HUES48 (cell line): ENCODE results near the gene EIF4E1B.
"Not testable (repeated sequence)": the region's sequence is repeated elsewhere in the genome, so short reads cannot be mapped to it uniquely, and the experiment has no call there.

ENCODE experiments used
- H3K27ac ChIP-seq: one replicate; pipeline ENCODE4 v1.7.0; 2013; ENCODE audit warnings: low read depth, low read length, inconsistent platforms
- H3K27me3 ChIP-seq: 2 replicates; pipeline ENCODE4 v1.6.1; 2013; ENCODE audit warnings: mild to moderate bottlenecking, low read length; ENCODE audit not compliant: control insufficient read depth, insufficient read depth
- H3K36me3 ChIP-seq: 2 replicates; pipeline ENCODE4 v1.6.1; 2013; ENCODE audit warnings: low read length; ENCODE audit not compliant: control insufficient read depth, insufficient read depth
- H3K4me1 ChIP-seq: 2 replicates; pipeline ENCODE4 v1.6.1; 2013; ENCODE audit warnings: mild to moderate bottlenecking, low read length; ENCODE audit not compliant: control insufficient read depth, insufficient read depth
- H3K4me3 ChIP-seq: 2 replicates; pipeline ENCODE4 v1.5.1; 2013; ENCODE audit warnings: mild to moderate bottlenecking, low read depth, low read length
- H3K9ac ChIP-seq: 2 replicates; pipeline ENCODE4 v1.6.1; 2013; ENCODE audit warnings: mild to moderate bottlenecking, low read depth, low read length, moderate library complexity
- H3K9me3 ChIP-seq: 2 replicates; pipeline ENCODE4 v1.6.1; 2013; ENCODE audit warnings: low read length; ENCODE audit not compliant: control insufficient read depth, insufficient read depth

The EIF4E1B gene

GRCh38 chr5:176629853-176630680, at the start of gene EIF4E1B, which contains the start of gene SNCB:
EIF4E1B (plus strand) TSS chr5:176630675; CDS start chr5:176642788, 12,113 bp downstream.
SNCB (minus strand) TSS chr5:176630534; CDS start chr5:176629654, 880 bp downstream.
- Histone ChIP-seq H3K4me3 (peak within 1 kb of the TSS; percentile 81), H3K9me3 (no peaks in the 10 kb centered on the region), H3K27ac (no peak within 1 kb of the TSS), H3K4me1 (peaks cover 18% of the 10 kb centered on the region; the same call in 1 of the 2 replicates), H3K9ac (no peak within 1 kb of the TSS), H3K27me3 (peaks cover 54% of the 10 kb centered on the region), H3K36me3 (no peaks in the 10 kb centered on the region)

- no peak overlapping the region for H3K9ac ChIP-seq
- H3K27me3 ChIP-seq = no peaks in the 10 kb centered on the region
- H3K4me1 ChIP-seq = no peaks in the 10 kb centered on the region
- H3K9me3 ChIP-seq = no peaks in the 10 kb centered on the region
- H3K4me3 ChIP-seq = no peak overlapping the region
- H3K27ac ChIP-seq = no peak overlapping the region
- no peaks in the 10 kb centered on the region for H3K36me3 ChIP-seq
Observed at GRCh38 chr5:176581361-176581760, 49.1 kb upstream of the EIF4E1B start.

GRCh38 chr5:176583076-176583475, 47.4 kb upstream of the EIF4E1B start:
- H3K36me3 ChIP-seq = no peaks in the 10 kb centered on the region
- no peaks in the 10 kb centered on the region for H3K4me1 ChIP-seq
- no peak overlapping the region for H3K27ac ChIP-seq
- H3K9me3 ChIP-seq = no peaks in the 10 kb centered on the region
- no peak overlapping the region for H3K9ac ChIP-seq
- no peaks in the 10 kb centered on the region for H3K27me3 ChIP-seq
- H3K4me3 ChIP-seq = no peak overlapping the region

GRCh38 chr5:176587398-176587797, 43.1 kb upstream of the EIF4E1B start:
- H3K4me3 ChIP-seq = no peak overlapping the region
- H3K27ac ChIP-seq = no peak overlapping the region
- 0 out of 2 replicates have a peak, but pooled peaks cover 3% of the 10 kb centered on the region for H3K9me3 ChIP-seq
- no peaks in the 10 kb centered on the region for H3K36me3 ChIP-seq
- H3K27me3 ChIP-seq = no peaks in the 10 kb centered on the region
- H3K4me1 ChIP-seq = no peaks in the 10 kb centered on the region
- H3K9ac ChIP-seq = no peak overlapping the region

- Histone ChIP-seq H3K27me3 (no peaks in the 10 kb centered on the region), H3K36me3 (no peaks in the 10 kb centered on the region), H3K9me3 (0 out of 2 replicates have a peak, but pooled peaks cover 4% of the 10 kb centered on the region), H3K4me1 (no peaks in the 10 kb centered on the region), H3K27ac (no peak overlapping the region), H3K4me3 (no peak overlapping the region), H3K9ac (no peak overlapping the region)
Observed at GRCh38 chr5:176588297-176588696, 42.2 kb upstream of the EIF4E1B start.

- no peak overlapping the region for H3K9ac ChIP-seq
- no peak overlapping the region for H3K27ac ChIP-seq
- no peaks in the 10 kb centered on the region for H3K36me3 ChIP-seq
- no peak overlapping the region for H3K4me3 ChIP-seq
- no peaks in the 10 kb centered on the region for H3K4me1 ChIP-seq
- H3K27me3 ChIP-seq = no peaks in the 10 kb centered on the region
- H3K9me3 ChIP-seq = 0 out of 2 replicates have a peak, but pooled peaks cover 4% of the 10 kb centered on the region
Observed at GRCh38 chr5:176589039-176589769, 41.3 kb upstream of the EIF4E1B start.

- no peaks in the 10 kb centered on the region for H3K4me1 ChIP-seq
- H3K27me3 ChIP-seq = no peaks in the 10 kb centered on the region
- H3K9ac ChIP-seq = no peak overlapping the region
- no peak overlapping the region for H3K4me3 ChIP-seq
- H3K27ac ChIP-seq = no peak overlapping the region
- H3K36me3 ChIP-seq = no peaks in the 10 kb centered on the region
- 0 out of 2 replicates have a peak, but pooled peaks cover 4% of the 10 kb centered on the region for H3K9me3 ChIP-seq
Observed at GRCh38 chr5:176590035-176590717, 40.3 kb upstream of the EIF4E1B start.

- not testable (repeated sequence) for H3K4me3 ChIP-seq, H3K27me3 ChIP-seq, H3K27ac ChIP-seq, H3K4me1 ChIP-seq, H3K9ac ChIP-seq, H3K9me3 ChIP-seq, H3K36me3 ChIP-seq
Observed at GRCh38 chr5:176591667-176592066, 38.8 kb upstream of the EIF4E1B start.

- Histone ChIP-seq H3K9ac (no peak overlapping the region), H3K4me1 (no peaks in the 10 kb centered on the region), H3K9me3 (0 out of 2 replicates have a peak, but pooled peaks cover 9% of the 10 kb centered on the region), H3K27ac (no peak overlapping the region), H3K4me3 (no peak overlapping the region), H3K27me3 (peaks cover 3% of the 10 kb centered on the region; the same call in 1 of the 2 replicates), H3K36me3 (no peaks in the 10 kb centered on the region)
Observed at GRCh38 chr5:176592573-176592972, 37.9 kb upstream of the EIF4E1B start.

- H3K9ac ChIP-seq = no peak overlapping the region
- H3K4me3 ChIP-seq = no peak overlapping the region
- 0 out of 2 replicates have a peak, but pooled peaks cover 11% of the 10 kb centered on the region for H3K9me3 ChIP-seq
- no peaks in the 10 kb centered on the region for H3K4me1 ChIP-seq
- peaks cover 6% of the 10 kb centered on the region; the same call in 1 of the 2 replicates for H3K27me3 ChIP-seq
- H3K27ac ChIP-seq = no peak overlapping the region
- no peaks in the 10 kb centered on the region for H3K36me3 ChIP-seq
Observed at GRCh38 chr5:176593273-176593869, 37.1 kb upstream of the EIF4E1B start.
